ENCODE data around the gene ATP5F1B.

DNA sequence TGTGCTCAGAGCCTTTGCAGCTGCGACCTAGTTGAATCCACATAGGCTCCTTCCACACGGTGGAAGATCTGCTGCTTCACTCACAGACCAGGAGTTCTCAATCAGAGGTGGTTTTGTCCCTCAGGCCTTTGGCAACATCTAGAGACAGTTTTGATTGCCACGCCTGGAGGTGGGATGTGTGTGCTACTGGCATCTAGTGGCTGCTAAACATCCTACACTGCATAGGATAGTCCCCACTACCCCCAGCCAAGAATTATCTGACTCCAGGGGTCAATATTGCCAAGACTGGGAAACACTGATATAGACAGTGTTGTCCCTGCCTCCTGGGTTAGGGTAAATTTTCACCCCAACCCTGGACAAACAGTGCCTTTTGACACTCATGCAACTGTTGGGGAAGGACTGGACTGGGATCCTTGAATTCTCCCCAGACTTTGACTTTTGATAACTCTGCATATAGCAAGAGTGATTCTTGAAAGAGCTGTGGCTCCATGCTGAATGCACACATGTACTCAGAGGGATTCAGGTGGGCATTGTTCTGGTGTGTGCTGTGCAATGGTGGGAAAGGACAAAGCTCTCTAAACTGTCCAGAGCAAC, 55.5 kb downstream of the ATP5F1B start:
- TF ChIP-seq, protein P1, sequence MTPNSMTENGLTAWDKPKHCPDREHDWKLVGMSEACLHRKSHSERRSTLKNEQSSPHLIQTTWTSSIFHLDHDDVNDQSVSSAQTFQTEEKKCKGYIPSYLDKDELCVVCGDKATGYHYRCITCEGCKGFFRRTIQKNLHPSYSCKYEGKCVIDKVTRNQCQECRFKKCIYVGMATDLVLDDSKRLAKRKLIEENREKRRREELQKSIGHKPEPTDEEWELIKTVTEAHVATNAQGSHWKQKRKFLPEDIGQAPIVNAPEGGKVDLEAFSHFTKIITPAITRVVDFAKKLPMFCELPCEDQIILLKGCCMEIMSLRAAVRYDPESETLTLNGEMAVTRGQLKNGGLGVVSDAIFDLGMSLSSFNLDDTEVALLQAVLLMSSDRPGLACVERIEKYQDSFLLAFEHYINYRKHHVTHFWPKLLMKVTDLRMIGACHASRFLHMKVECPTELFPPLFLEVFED (CRISPR knock-in tag; conservative IDR thresholded peaks at IDR 0.05): no peak
- TF ChIP-seq TCF7L2 (IDR thresholded peaks at IDR 0.05; ENCODE audit: low read depth, low read length) (no peak), FOS (IDR thresholded peaks at IDR 0.05; ENCODE audit: extremely low read depth, insufficient read length) (no peak), MAFK (IDR thresholded peaks at IDR 0.05; ENCODE audit: low read length) (no peak), FOSL1 (tag; conservative IDR thresholded peaks at IDR 0.05) (no peak), SRSF1 (IDR thresholded peaks at IDR 0.05; ENCODE audit: low read depth, low read length) (no peak), ATF3 (IDR thresholded peaks at IDR 0.05) (no peak), ATF3 (CRISPR knock-in tag; conservative IDR thresholded peaks at IDR 0.05) (no peak), NR3C1 (CRISPR knock-in tag; IDR thresholded peaks at IDR 0.05) (no peak), CHD4 (IDR thresholded peaks at IDR 0.05; ENCODE audit: insufficient read depth, insufficient replicate concordance, low read depth, low read length, poor library complexity, severe bottlenecking) (no peak), POLR2AphosphoS5 (IDR thresholded peaks at IDR 0.05; ENCODE audit: control insufficient read depth, insufficient read depth, low read depth, low read length) (no peak), TEAD1 (CRISPR knock-in tag; IDR thresholded peaks at IDR 0.05) (no peak), SP1 (CRISPR knock-in tag; IDR thresholded peaks at IDR 0.05) (0 out of 2 replicates have a peak, but pooled peaks have one; percentile 18), ATF4 (CRISPR knock-in tag; IDR thresholded peaks at IDR 0.05) (no peak)
